H1 (cell line): ENCODE results near the gene RGS2. TPM values are rescaled to one million over a fixed set of nuclear protein-coding genes. Genes with fewer than 3 reads are reported as not detected.

Experiments used
- CTCF ChIA-PET: fragments of 300-600 bp; sonication (Branson Sonifier 250); formaldehyde crosslinking; loops from one replicate; lab custom pipeline; 2021; ENCODE audit not compliant: partially characterized antibody; lab: Charles Lee
- POLR2A ChIA-PET: fragments of 300-600 bp; sonication (Branson Sonifier 250); formaldehyde crosslinking; loops from one replicate; lab custom pipeline; 2021; ENCODE audit warnings: inconsistent platforms; ENCODE audit not compliant: partially characterized antibody; lab: Charles Lee
- DNase-seq, 2 experiments: peaks; one replicate each; pipeline versions ENCODE4 v3.0.0 to v3.0.0-alpha.2; 2010 to 2022; ENCODE audit warnings: low spot score in 2 of 2, low read depth in 1 of 2, mixed read lengths in 1 of 2
- FAIRE-seq: peaks from 2 replicates; lab custom pipeline; 2011; peaks lifted over from hg19 to GRCh38; lab: Jason Lieb, UNC
- H2AFZ ChIP-seq: 2 replicates; pipeline ENCODE4 v1.8.1; 2012; ENCODE audit warnings: low read length, inconsistent platforms
- H2AK5ac ChIP-seq: 2 replicates; pipeline ENCODE4 v1.6.1; 2013; ENCODE audit warnings: low read depth, low read length
- H2BK120ac ChIP-seq: replicated peaks from 2 replicates; pipeline ENCODE3; 2013; ENCODE audit warnings: low read depth, low read length, inconsistent platforms
- H2BK12ac ChIP-seq: 2 replicates; pipeline ENCODE4 v1.6.1; 2013; ENCODE audit warnings: low read depth, low read length
- H2BK15ac ChIP-seq: 2 replicates; pipeline ENCODE4 v1.6.1; 2013; ENCODE audit warnings: low read length
- H2BK20ac ChIP-seq: 2 replicates; pipeline ENCODE4 v1.6.1; 2013; ENCODE audit warnings: low read length
- H2BK5ac ChIP-seq: 2 replicates; pipeline ENCODE4 v1.6.1; 2013; ENCODE audit warnings: low read depth, low read length
- H3K14ac ChIP-seq: 2 replicates; pipeline ENCODE4 v1.6.1; 2013; ENCODE audit warnings: inconsistent platforms; ENCODE audit not compliant: insufficient read length
- H3K18ac ChIP-seq: 2 replicates; pipeline ENCODE4 v1.6.1; 2013; ENCODE audit warnings: low read length; ENCODE audit errors: extremely low read depth
- H3K23ac ChIP-seq: 2 replicates; pipeline ENCODE4 v1.6.1; 2013; ENCODE audit warnings: inconsistent platforms; ENCODE audit not compliant: insufficient read length
- H3K23me2 ChIP-seq: 2 replicates; pipeline ENCODE4 v1.6.1; 2013; ENCODE audit warnings: low read depth, low read length
- H3K27ac ChIP-seq: 2 replicates; pipeline ENCODE4 v1.6.1; 2011; ENCODE audit warnings: low read depth, low read length, inconsistent platforms
- H3K27me3 ChIP-seq, 4 experiments: replicated peaks in 1 of 4; 1 replicate in 1 of 4; 2 replicates in 3 of 4; pipeline versions ENCODE4 v1.6.1 to v1.8.1; 2011 to 2013; ENCODE audit warnings: low read length in 3 of 4, mild to moderate bottlenecking in 3 of 4, inconsistent platforms in 2 of 4, mixed read lengths in 2 of 4, moderate library complexity in 1 of 4; ENCODE audit not compliant: control insufficient read depth in 3 of 4, insufficient read depth in 3 of 4; ENCODE audit errors: extremely low read depth in 1 of 4
- H3K36me3 ChIP-seq, 4 experiments: 2 replicates each; pipeline versions ENCODE4 v1.6.1 to v1.8.1; 2011 to 2013; ENCODE audit warnings: mild to moderate bottlenecking in 4 of 4, low read length in 3 of 4, moderate library complexity in 2 of 4, control low read depth in 1 of 4, inconsistent platforms in 1 of 4; ENCODE audit not compliant: insufficient read depth in 4 of 4, control insufficient read depth in 2 of 4
- H3K4ac ChIP-seq: replicated peaks from 2 replicates; pipeline ENCODE3; 2013; ENCODE audit warnings: low read length, low read depth, mixed read lengths, inconsistent platforms; ENCODE audit not compliant: insufficient read length
- H3K4me1 ChIP-seq, 4 experiments: replicated peaks in 1 of 4; 1 replicate in 1 of 4; 2 replicates in 3 of 4; pipeline versions ENCODE4 v1.6.1 to v1.8.1; 2011 to 2013; ENCODE audit warnings: low read length in 3 of 4, inconsistent platforms in 2 of 4, mixed read lengths in 1 of 4; ENCODE audit not compliant: insufficient read depth in 4 of 4, control insufficient read depth in 3 of 4
- H3K4me2 ChIP-seq, 2 experiments: 2 replicates each; pipeline versions ENCODE4 v1.6.1 to v1.8.1; 2011 to 2013; ENCODE audit warnings: low read depth in 2 of 2, low read length in 2 of 2, control low read depth in 1 of 2, inconsistent platforms in 1 of 2, mild to moderate bottlenecking in 1 of 2; ENCODE audit not compliant: insufficient read depth in 1 of 2
- H3K4me3 ChIP-seq, 4 experiments: fragments of 200-600, 300-600 bp in 1 of 4; sonication (generic), shearing (Covaris generic), sonication (Bioruptor Twin) in 1 of 4; 2 replicates each; pipeline versions ENCODE4 v1.5.1 to v1.8.1; 2011 to 2016; ENCODE audit warnings: low read length in 4 of 4, low read depth in 3 of 4, control low read depth in 2 of 4, inconsistent platforms in 2 of 4, mild to moderate bottlenecking in 2 of 4, mixed read lengths in 1 of 4, moderate library complexity in 1 of 4; ENCODE audit not compliant: insufficient read depth in 2 of 4; ENCODE audit errors: extremely low read depth in 1 of 4
- H3K56ac ChIP-seq: replicated peaks from 2 replicates; pipeline ENCODE3; 2013; ENCODE audit warnings: low read depth, mild to moderate bottlenecking, mixed read lengths, low read length, inconsistent platforms; ENCODE audit not compliant: insufficient read length
- H3K79me1 ChIP-seq: 2 replicates; pipeline ENCODE4 v1.6.1; 2013; ENCODE audit warnings: low read depth, low read length, control low read depth
- H3K79me2 ChIP-seq, 2 experiments: 2 replicates each; pipeline versions ENCODE4 v1.6.1 to v1.8.1; 2012 to 2013; ENCODE audit warnings: low read length in 2 of 2, mild to moderate bottlenecking in 2 of 2, inconsistent platforms in 1 of 2; ENCODE audit not compliant: insufficient read depth in 2 of 2, control insufficient read depth in 1 of 2
- H3K9ac ChIP-seq, 4 experiments: replicated peaks in 1 of 4; 1 replicate in 1 of 4; 2 replicates in 3 of 4; pipeline versions ENCODE4 v1.6.1 to v1.8.1; 2011 to 2013; ENCODE audit warnings: low read depth in 3 of 4, low read length in 3 of 4, control low read depth in 2 of 4, mild to moderate bottlenecking in 2 of 4, moderate library complexity in 2 of 4, inconsistent platforms in 1 of 4; ENCODE audit errors: extremely low read depth in 1 of 4
- H3K9me3 ChIP-seq, 2 experiments: 2 replicates each; pipeline versions ENCODE4 v1.6.1 to v1.8.1; 2012 to 2013; ENCODE audit warnings: mild to moderate bottlenecking in 2 of 2, moderate library complexity in 2 of 2, control low read depth in 1 of 2, inconsistent platforms in 1 of 2, low read depth in 1 of 2, low read length in 1 of 2, mixed read lengths in 1 of 2; ENCODE audit not compliant: insufficient read depth in 2 of 2
- H4K20me1 ChIP-seq, 2 experiments: replicated peaks in 1 of 2; 2 replicates each; pipeline versions ENCODE3 to v1.8.1; 2011 to 2013; ENCODE audit warnings: inconsistent platforms in 2 of 2, low read length in 2 of 2, mild to moderate bottlenecking in 1 of 2; ENCODE audit not compliant: insufficient read depth in 2 of 2, control insufficient read depth in 1 of 2
- H4K5ac ChIP-seq: 2 replicates; pipeline ENCODE4 v1.6.1; 2013; ENCODE audit warnings: low read length, low read depth, mixed read lengths, inconsistent platforms; ENCODE audit not compliant: insufficient read length
- H4K8ac ChIP-seq: 2 replicates; pipeline ENCODE4 v1.8.0; 2013; ENCODE audit warnings: mild to moderate bottlenecking, moderate library complexity, low read length, inconsistent platforms; ENCODE audit not compliant: insufficient read depth; ENCODE audit errors: extremely low read depth
- H4K91ac ChIP-seq: replicated peaks from 2 replicates; pipeline ENCODE3; 2013; ENCODE audit warnings: low read length, mixed read lengths, inconsistent platforms; ENCODE audit not compliant: insufficient read length
- CHD2 ChIP-seq: IDR thresholded peaks from 2 replicates; pipeline ENCODE4 v1.6.1; 2012; ENCODE audit warnings: low read length, improper control_type of control experiment
- MAX ChIP-seq: IDR thresholded peaks from 2 replicates; pipeline ENCODE4 v1.6.1; 2012; ENCODE audit warnings: inconsistent platforms
- POU5F1 ChIP-seq: IDR thresholded peaks from 2 replicates; pipeline ENCODE4 v1.6.1; 2011; ENCODE audit warnings: low read depth, mild to moderate bottlenecking, low read length, moderate library complexity
- RFX5 ChIP-seq: IDR thresholded peaks from 2 replicates; pipeline ENCODE4 v1.6.1; 2011; ENCODE audit warnings: low read depth, low read length, improper control_type of control experiment, borderline replicate concordance
- SIN3A ChIP-seq, 2 experiments: IDR thresholded peaks in 1 of 2; conservative IDR thresholded peaks in 1 of 2; 2 replicates each; pipeline ENCODE4 v1.6.1; 2011 to 2012; ENCODE audit warnings: low read length in 2 of 2, improper control_type of control experiment in 1 of 2, low read depth in 1 of 2, mild to moderate bottlenecking in 1 of 2
- ZNF274 ChIP-seq: IDR thresholded peaks from 2 replicates; pipeline ENCODE4 v1.7.0; 2012; ENCODE audit warnings: low read length, borderline replicate concordance; ENCODE audit errors: extremely low read depth
- WGBS, 2 experiments: shearing (Covaris generic) in 1 of 2; methylation state at CpG; one replicate each; pipeline versions ENCODE4 v1.1.6 to v1.1.7; 2013 to 2015; ENCODE audit warnings: low lambda C conversion rate in 2 of 2, mixed read lengths in 2 of 2, inconsistent platforms in 1 of 2, low coverage in 1 of 2, missing lambda C conversion rate in 1 of 2; ENCODE audit not compliant: insufficient replicate concordance in 2 of 2, insufficient coverage in 1 of 2, insufficient read length in 1 of 2; ENCODE audit errors: extremely low coverage in 1 of 2, missing lambda C conversion rate in 1 of 2; 5-methylcytosine and 5-hydroxymethylcytosine counted together
- polyA plus RNA-seq, 7 experiments: library from polyadenylated mRNA; depleted of rRNA in 3 of 7; stranded (reverse) in 5 of 7; unstranded in 2 of 7; fragments of >200 nt in 5 of 7; fragments of 200-250 nt in 2 of 7; gene quantifications; 1 replicate in 5 of 7; 2 replicates in 1 of 7; 4 replicates in 1 of 7; pipeline versions ENCODE4 v1.2.1 to v1.2.3, GENCODE V29; 2011 to 2013; ENCODE audit warnings: missing spikeins in 2 of 7, mixed read lengths in 2 of 7
- total RNA-seq: library from RNA; stranded (reverse); fragmentation: NEBNext Ultra II Directional; extraction: Animal tissue kit (Norgen Biotek cat#: 25700); gene quantifications from 2 replicates; pipeline ENCODE4 v1.2.1, GENCODE V29; 2021

The RGS2 gene
- total and polyA plus RNA-seq, 2 of the 8 experiments (the other 6 are each of a cell fraction or from before 2014, with no cell fraction given) = 9.1 to 17.0 TPM

- POLR2A ChIA-PET = no interaction called here
- H2AFZ ChIP-seq = no peak overlapping the region
- no peak for FAIRE-seq
Measured at GRCh38 chr1:192792628-192793027, 16.2 kb upstream of the RGS2 start.

More at GRCh38 chr1:192792628-192793027, 16.2 kb upstream of the RGS2 start:
- H3K23me2 ChIP-seq = no peaks in the 10 kb centered on the region; the same call in 1 of the 2 replicates
- no peak overlapping the region for H3K9ac ChIP-seq
- peaks cover 3 to 14% (median 5%) of the 10 kb centered on the region in 4 experiments; a peak in 4 of 7 replicates for H3K4me1 ChIP-seq
- no peak overlapping the region for H2BK5ac ChIP-seq
- TF ChIP-seq SIN3A (conservative IDR thresholded peaks at IDR 0.05 in 1 of 2, IDR thresholded peaks at IDR 0.05 in 1 of 2; ENCODE audit: low read depth in 1 of 2, low read length in 2 of 2) = no peak
- TF ChIP-seq ZNF274 = no peak
- no peak for TF ChIP-seq CHD2
- TF ChIP-seq POU5F1 = no peak
- TF ChIP-seq MAX = no peak
- no peak for TF ChIP-seq RFX5
- no peak overlapping the region for H2BK120ac ChIP-seq
- no peak overlapping the region for H3K27ac ChIP-seq
- no peak overlapping the region for H3K4me3 ChIP-seq
- H3K4me2 ChIP-seq = no peak overlapping the region
- H4K91ac ChIP-seq = no peak overlapping the region
- no peak overlapping the region for H3K14ac ChIP-seq
- no peak overlapping the region for H2BK20ac ChIP-seq
- no peaks in the 10 kb centered on the region for H3K27me3 ChIP-seq
- WGBS, 2 experiments = 85% methylated on average over 2 of the region's 2 CpGs; no CpG with 5 or more reads in 1 of the 2 experiments
- DNase-seq = no peak
- H2AK5ac ChIP-seq = no peak overlapping the region
- no peak overlapping the region for H3K23ac ChIP-seq
- H2BK15ac ChIP-seq = no peak overlapping the region
- H3K36me3 ChIP-seq = no peaks in the 10 kb centered on the region
- H3K79me2 ChIP-seq = no peaks in the 10 kb centered on the region
- H3K79me1 ChIP-seq = no peaks in the 10 kb centered on the region
- no peak overlapping the region for H4K5ac ChIP-seq
- H4K20me1 ChIP-seq = no peaks in the 10 kb centered on the region
- no peak overlapping the region for H2BK12ac ChIP-seq
- no peak overlapping the region for H3K18ac ChIP-seq
- H3K9me3 ChIP-seq = no peaks in the 10 kb centered on the region
- H4K8ac ChIP-seq = no peak overlapping the region
- CTCF ChIA-PET = interaction anchor here (0.8 to 1.3 kb wide), 2 partner anchors 65 to 206 kb away, joined by 3 read pairs; no protein-coding TSS in a partner anchor
- H3K56ac ChIP-seq = no peak overlapping the region
- H3K4ac ChIP-seq = no peak overlapping the region
